Hair follicular keratinocyte (primary cell): ENCODE measurements around the gene FADD. TPM values are rescaled to one million over a fixed set of nuclear protein-coding genes. Genes with fewer than 3 reads are reported as not detected.

Source experiments
- total RNA-seq: library from RNA; depleted of rRNA; stranded (reverse); fragments of >200 nt; gene quantifications from 2 replicates; pipeline ENCODE4 v1.2.3, GENCODE V29; 2015

The FADD gene, protein sequence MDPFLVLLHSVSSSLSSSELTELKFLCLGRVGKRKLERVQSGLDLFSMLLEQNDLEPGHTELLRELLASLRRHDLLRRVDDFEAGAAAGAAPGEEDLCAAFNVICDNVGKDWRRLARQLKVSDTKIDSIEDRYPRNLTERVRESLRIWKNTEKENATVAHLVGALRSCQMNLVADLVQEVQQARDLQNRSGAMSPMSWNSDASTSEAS
- 42.0 and 46.4 TPM in 2 replicates for total RNA-seq

DNA sequence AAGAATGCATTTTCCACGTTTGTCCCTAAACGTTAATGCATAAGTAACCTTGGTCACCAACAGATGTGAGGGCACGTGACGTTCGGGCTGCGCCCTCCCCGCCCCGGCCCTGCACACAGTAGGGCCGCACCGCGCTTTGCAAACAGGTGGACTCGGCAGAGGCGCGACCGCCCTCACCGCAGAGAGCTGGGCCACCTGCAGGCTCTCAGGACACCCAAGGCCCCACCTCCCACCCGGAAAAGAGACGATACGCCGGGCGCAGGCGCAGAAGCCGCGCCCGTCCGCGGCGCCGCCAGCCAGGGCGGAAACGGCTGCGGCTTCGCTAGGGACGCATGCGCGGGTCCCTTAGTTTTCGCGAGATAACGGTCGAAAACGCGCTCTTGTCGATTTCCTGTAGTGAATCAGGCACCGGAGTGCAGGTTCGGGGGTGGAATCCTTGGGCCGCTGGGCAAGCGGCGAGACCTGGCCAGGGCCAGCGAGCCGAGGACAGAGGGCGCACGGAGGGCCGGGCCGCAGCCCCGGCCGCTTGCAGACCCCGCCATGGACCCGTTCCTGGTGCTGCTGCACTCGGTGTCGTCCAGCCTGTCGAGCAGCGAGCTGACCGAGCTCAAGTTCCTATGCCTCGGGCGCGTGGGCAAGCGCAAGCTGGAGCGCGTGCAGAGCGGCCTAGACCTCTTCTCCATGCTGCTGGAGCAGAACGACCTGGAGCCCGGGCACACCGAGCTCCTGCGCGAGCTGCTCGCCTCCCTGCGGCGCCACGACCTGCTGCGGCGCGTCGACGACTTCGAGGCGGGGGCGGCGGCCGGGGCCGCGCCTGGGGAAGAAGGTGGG lies at the start of gene FADD:
TSS of gene FADD (plus strand) at position 377 of the 831 bp plus-strand sequence. CDS start at position 541, 164 bp downstream.

Other genes starting within 250 kb of the FADD start
- 27.2 and 28.1 TPM in 2 replicates for gene ANO1, start 125.0 kb upstream of the FADD start, total RNA-seq
- gene PPFIA1, start 67.4 kb downstream of the FADD start, total RNA-seq = 17.9 and 18.8 TPM in 2 replicates
- gene CTTN, start 195.2 kb downstream of the FADD start, total RNA-seq = 233 and 257 TPM in 2 replicates